ENCODE measurements around the gene TNNT2. TPM values are rescaled to one million over a fixed set of nuclear protein-coding genes. Genes with fewer than 3 reads are reported as not detected.

Gene TNNT2
- total and polyA plus RNA-seq, 2 of the 8 experiments (the other 6 are each of a cell fraction or from before 2014, with no cell fraction given): 3.1 to 21.0 TPM

DNA sequence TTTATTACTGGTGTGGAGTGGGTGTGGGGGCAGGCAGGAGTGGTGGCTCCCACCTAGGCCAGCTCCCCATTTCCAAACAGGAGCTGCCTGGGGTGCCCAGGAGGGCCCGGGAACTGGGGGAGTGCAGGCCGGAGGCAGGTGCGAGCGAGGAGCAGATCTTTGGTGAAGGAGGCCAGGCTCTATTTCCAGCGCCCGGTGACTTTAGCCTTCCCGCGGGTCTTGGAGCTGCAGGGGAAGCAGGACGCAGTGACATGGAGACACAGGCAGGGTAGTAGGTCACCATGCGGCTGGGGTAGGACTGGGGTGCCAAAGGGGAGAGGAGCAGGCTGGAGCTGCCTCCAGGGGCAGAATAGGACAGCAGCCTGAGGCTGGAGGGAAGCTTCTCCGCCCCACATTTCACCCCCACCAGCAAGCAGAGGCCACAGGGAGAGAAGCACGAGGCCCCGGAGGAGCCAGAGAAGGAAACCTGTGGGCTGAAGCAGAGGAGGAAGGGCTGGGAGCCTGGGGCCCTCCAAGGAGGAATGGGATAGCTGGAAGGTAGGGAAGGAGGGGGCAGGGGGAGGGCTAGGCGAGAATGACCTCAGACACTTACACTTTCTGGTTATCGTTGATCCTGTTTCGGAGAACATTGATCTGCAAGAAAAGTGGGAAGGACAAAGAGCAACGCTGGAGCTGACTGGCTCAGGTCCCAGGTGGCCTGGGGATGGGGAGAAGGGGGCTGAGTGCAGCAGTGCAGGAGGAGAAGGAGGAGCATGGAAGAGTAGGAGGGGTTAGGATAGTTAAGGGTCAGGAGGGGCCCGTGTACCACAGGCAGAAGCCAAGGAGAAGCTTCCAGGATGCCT lies 18.2 kb downstream of the TNNT2 start:
- Histone ChIP-seq H2BK20ac (ENCODE audit: low read length) (no peak overlapping the region), H4K5ac (ENCODE audit: insufficient read length, low read depth, low read length) (no peak overlapping the region)
- TF ChIP-seq NRF1 (IDR thresholded peaks at IDR 0.05; ENCODE audit: low read depth, low read length) (no peak), SP4 (IDR thresholded peaks at IDR 0.05; ENCODE audit: low read length) (no peak), HDAC2 (IDR thresholded peaks at IDR 0.05; ENCODE audit: borderline replicate concordance in 1 of 2, low read depth in 2 of 2, low read length in 2 of 2) (no peak), EGR1 (IDR thresholded peaks at IDR 0.05; ENCODE audit: borderline replicate concordance, low read depth, low read length) (no peak), RXRA (IDR thresholded peaks at IDR 0.05; ENCODE audit: insufficient read depth, low read depth, low read length) (no peak), CTBP2 (IDR thresholded peaks at IDR 0.05; ENCODE audit: borderline replicate concordance, insufficient read depth, insufficient read length, low read length) (no peak), BCL11A (IDR thresholded peaks at IDR 0.05; ENCODE audit: low read depth in 2 of 2, low read length in 2 of 2) (no peak), JUN (IDR thresholded peaks at IDR 0.05; ENCODE audit: low read depth, low read length) (no peak), RBBP5 (IDR thresholded peaks at IDR 0.05; ENCODE audit: borderline replicate concordance, low read depth, low read length) (no peak), POU5F1 (IDR thresholded peaks at IDR 0.05; ENCODE audit: low read depth, low read length) (no peak), CREB1 (IDR thresholded peaks at IDR 0.05) (no peak)

More for the DNA sequence above, 18.2 kb downstream of the TNNT2 start:
- Histone ChIP-seq H2AK5ac (ENCODE audit: low read depth, low read length) (no peak overlapping the region), H2BK12ac (ENCODE audit: low read depth, low read length) (no peak overlapping the region), H3K4me2 (ENCODE audit: insufficient read depth in 1 of 2, low read depth in 2 of 2, low read length in 2 of 2) (no peak overlapping the region), H3K4ac (replicated peaks; ENCODE audit: insufficient read length, low read depth, low read length) (no peak overlapping the region), H2AFZ (ENCODE audit: low read length) (no peak overlapping the region), H4K20me1 (replicated peaks in 1 of 2; ENCODE audit: control insufficient read depth in 1 of 2, insufficient read depth in 2 of 2, low read length in 2 of 2) (no peaks in the 10 kb centered on the region), H3K56ac (replicated peaks; ENCODE audit: insufficient read length, low read depth, low read length) (no peak overlapping the region), H3K79me1 (ENCODE audit: low read depth, low read length) (no peaks in the 10 kb centered on the region), H3K23me2 (ENCODE audit: low read depth, low read length) (no peaks in the 10 kb centered on the region), H3K4me3 (ENCODE audit: extremely low read depth in 1 of 4, insufficient read depth in 2 of 4, low read depth in 3 of 4, low read length in 4 of 4) (no peak overlapping the region), H2BK15ac (ENCODE audit: low read length) (no peak overlapping the region), H2BK5ac (ENCODE audit: low read depth, low read length) (no peak overlapping the region), H3K4me1 (replicated peaks in 1 of 4; ENCODE audit: control insufficient read depth in 3 of 4, insufficient read depth in 4 of 4, low read length in 3 of 4) (peaks cover 0 to 5% (median under 1%) of the 10 kb centered on the region in 4 experiments; a peak in 5 of 7 replicates), H3K9me3 (ENCODE audit: insufficient read depth in 2 of 2, low read depth in 1 of 2, low read length in 1 of 2) (no peaks in the 10 kb centered on the region), H4K91ac (replicated peaks; ENCODE audit: insufficient read length, low read length) (no peak overlapping the region), H3K79me2 (ENCODE audit: control insufficient read depth in 1 of 2, insufficient read depth in 2 of 2, low read length in 2 of 2) (no peaks in the 10 kb centered on the region), H3K27ac (ENCODE audit: low read depth, low read length) (no peak overlapping the region), H3K27me3 (replicated peaks in 1 of 4; ENCODE audit: control insufficient read depth in 3 of 4, extremely low read depth in 1 of 4, insufficient read depth in 3 of 4, low read length in 3 of 4) (no peaks in the 10 kb centered on the region), H3K18ac (ENCODE audit: extremely low read depth, low read length) (no peak overlapping the region), H3K9ac (replicated peaks in 1 of 4; ENCODE audit: extremely low read depth in 1 of 4, low read depth in 3 of 4, low read length in 3 of 4) (no peak overlapping the region), H3K23ac (ENCODE audit: insufficient read length) (no peak overlapping the region), H4K8ac (ENCODE audit: extremely low read depth, insufficient read depth, low read length) (no peak overlapping the region), H2BK120ac (replicated peaks; ENCODE audit: low read depth, low read length) (no peak overlapping the region), H3K14ac (ENCODE audit: insufficient read length) (no peak overlapping the region), H3K36me3 (ENCODE audit: control insufficient read depth in 2 of 4, insufficient read depth in 4 of 4, low read length in 3 of 4) (no peaks in the 10 kb centered on the region)
- POLR2A ChIA-PET (ENCODE audit: partially characterized antibody): interaction anchor here (4.4 to 7.7 kb wide), 2 partner anchors 11 to 15 kb away, joined by 24 to 49 read pairs; no protein-coding TSS in a partner anchor
- CTCF ChIA-PET (ENCODE audit: partially characterized antibody): interaction anchor here (0.7 to 14.7 kb wide), 26 partner anchors 8 to 145 kb away, joined by 3 to 275 read pairs (median 5); partner anchors contain the start of genes PKP1 and TNNT2
- FAIRE-seq: no peak
- no peak for DNase-seq (ENCODE audit: low read depth in 1 of 2, low spot score in 2 of 2)
- WGBS, 2 experiments (ENCODE audit: extremely low coverage in 1 of 2, insufficient coverage in 1 of 2, insufficient read length in 1 of 2, insufficient replicate concordance in 2 of 2, low coverage in 1 of 2, low lambda C conversion rate in 2 of 2, missing lambda C conversion rate in 1 of 2): 88% methylated on average over 18 of the region's 18 CpGs; no CpG with 5 or more reads in 1 of the 2 experiments

Measured in H1 (cell line).